HG03442 (cell line): ENCODE results near the gene PIP4K2A.
A peak's percentile ranks its signal among the peaks of the same experiment; 100 is the strongest.

Experiments
- ATAC-seq: cut with Tn5 transposase; IDR thresholded peaks from one replicate; pipeline ENCODE4 v1.9.1; 2021; ENCODE audit warnings: mild to moderate bottlenecking, moderate library complexity; ENCODE audit not compliant: unreplicated experiment

PIP4K2A gene

DNA sequence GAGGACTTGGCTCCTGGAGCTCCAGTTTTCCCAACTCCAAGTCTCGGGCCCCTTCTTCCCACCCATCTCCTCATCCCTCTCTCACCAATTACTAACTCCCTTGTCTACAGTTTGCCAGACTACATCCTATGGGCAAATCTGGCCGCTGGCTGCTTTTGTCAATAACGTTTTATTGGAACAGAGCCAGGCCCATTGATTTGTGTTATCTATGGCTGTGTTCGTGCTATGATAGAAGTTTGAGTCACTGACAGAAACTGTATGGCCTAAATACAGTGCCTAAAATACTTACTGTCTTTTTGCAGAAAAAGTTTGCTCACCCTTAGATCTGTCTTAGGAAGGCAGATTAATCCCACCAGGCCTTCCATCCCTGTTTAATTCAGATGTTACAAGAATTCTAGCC lies 71.3 kb downstream of the PIP4K2A start:
- no peak for ATAC-seq

DNA sequence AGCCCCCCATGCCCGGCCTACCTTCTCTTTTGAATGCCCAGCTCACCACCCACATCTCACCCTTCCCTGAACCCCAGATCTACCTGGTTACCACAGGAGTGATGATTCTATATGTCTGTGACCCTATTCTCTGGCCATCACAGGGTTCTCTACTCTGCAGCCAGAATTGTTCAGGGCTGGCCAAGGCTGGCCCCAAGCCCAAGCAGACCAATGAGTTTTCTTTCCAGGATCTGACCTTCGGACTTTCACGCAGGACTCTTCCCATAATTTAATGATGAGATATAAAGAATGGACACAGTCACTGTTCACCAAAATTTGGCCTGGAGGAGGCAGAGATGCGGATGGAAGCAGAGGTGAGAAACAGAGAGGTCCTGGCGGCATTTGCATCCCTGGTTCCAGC lies 72.6 kb downstream of the PIP4K2A start:
- ATAC-seq: no peak

DNA sequence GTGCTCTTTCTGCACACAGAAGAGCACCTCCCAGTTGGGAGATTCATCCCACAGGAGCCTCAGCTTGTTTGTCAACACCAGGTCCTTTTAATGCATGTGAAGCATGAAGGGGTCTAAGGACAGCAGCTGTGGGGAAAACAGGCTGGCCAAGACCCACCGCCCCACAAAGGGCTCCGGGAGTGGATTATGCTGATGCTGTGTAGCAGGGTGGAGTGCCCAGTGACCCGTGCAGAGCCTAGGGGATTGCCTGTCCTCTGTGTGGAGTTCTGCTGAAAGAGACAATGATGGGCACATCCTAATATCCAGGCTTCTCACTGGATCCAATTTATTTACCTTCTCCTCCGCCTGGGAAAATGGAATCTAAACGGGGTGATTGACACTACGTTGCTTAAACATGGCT lies 74.0 kb downstream of the PIP4K2A start:
- ATAC-seq: no peak

DNA sequence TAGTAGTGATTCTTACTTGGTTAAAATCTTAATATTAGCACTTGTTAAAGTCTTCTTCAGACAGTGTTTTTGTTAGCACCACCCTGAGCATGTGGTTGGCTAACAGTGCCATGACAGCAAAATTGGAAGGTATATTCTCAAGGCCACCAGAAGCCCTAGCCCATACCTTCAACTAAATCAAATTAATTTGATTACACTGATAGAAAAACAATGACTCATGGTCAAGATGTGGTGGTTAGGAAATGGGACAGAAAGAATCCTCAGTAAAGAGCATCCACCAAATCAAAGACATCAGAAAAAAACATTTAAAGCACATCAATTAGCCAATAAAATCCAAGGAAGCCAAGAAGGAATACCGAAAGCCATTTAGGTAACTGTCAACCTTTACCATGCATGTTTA lies 75.5 kb downstream of the PIP4K2A start:
- ATAC-seq: no peak

DNA sequence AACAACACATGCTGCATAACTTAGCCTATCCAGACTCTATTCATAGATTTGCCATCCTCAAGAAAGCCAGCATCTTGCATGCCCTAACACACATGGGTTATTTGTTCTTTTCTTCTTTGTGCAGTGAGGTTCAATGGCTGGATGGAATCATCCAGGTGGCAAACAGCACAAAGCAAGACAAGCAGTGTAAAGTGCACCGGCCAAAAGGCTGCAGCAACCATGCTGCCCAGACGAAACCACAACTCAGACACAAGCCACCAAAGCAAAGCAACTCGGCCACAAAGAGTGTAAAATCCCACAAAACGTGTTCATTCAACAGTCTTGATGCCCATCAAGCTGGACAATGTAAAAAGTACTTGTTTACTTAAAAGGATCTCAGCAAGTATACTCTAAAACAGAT lies 76.9 kb downstream of the PIP4K2A start:
- ATAC-seq: no peak

DNA sequence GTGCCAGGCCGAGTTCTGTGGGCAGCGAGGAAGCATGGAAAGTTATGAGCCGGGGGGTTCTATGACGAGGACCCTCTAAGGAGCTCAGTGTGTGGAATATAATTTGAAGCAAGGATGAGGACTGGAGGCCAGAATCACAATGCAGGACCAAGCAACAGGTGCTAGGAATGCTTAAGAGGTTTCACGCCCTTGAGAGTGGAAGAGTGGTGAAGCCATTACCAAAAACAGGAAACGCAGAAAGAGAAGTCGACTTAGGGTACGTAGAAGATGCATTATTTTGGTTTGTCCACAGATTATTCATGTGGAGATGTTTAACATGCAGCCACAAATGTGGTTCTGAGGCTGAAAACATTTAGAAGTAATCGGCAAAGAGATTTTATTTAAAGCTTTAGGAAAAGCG lies 78.7 kb downstream of the PIP4K2A start:
- no peak for ATAC-seq

DNA sequence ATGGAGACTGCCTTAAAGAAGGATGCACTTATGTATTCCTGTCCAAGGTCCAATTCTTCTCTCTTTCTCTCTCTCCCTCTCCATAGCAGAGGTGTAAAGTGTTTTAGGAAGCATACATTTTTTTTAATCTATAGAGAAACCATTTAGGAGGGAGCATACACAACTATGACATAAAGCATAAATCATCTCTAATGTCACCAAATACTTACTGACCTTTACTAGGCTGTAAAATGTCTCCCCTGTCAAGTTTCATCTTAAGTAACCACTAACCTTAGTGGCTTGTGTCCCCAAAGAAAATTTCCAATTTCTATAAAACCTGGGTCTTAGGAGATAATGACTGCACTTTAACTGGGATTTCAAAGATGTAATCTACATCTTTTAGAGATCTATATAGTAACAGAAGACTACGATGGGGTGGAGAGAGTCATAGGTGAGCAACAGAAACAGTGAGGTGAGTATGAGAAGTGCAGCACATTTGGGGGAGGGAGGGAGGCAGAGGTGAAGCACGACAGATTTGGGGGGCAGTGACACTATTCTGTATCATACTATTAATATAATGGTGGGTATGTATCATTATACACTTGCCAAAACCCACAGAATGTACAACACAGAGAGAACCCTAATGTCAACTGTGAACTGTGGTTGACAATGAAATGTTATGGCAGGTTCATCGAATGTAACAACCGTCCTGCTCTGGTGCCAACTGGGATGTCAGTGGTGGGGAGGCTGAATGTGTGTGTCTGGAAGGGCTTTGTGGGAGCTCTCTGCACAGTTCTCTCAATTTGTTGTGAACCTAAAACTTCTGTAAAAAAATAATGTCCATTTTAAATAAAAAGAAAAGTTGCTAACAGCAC lies 79.5 kb downstream of the PIP4K2A start:
- ATAC-seq: no peak

DNA sequence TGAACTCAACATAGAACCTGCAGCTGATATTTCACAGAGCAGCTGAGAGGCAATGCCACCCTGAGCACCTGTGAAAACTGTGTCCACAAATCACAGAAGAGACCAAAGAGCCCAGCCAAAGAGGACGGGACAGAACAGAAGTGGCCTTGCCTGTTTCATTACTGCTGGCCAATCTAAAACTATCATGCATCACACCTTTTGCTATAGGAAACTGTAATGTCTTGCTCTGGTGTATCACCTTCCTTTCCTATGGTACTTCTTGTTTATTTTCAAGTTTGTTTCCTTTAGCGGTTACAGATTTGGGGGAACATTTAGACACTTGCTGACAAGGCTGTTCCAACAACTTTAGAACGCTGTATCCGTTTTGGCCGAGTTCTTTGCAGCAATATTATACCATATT lies 80.3 kb downstream of the PIP4K2A start:
- ATAC-seq: no peak

DNA sequence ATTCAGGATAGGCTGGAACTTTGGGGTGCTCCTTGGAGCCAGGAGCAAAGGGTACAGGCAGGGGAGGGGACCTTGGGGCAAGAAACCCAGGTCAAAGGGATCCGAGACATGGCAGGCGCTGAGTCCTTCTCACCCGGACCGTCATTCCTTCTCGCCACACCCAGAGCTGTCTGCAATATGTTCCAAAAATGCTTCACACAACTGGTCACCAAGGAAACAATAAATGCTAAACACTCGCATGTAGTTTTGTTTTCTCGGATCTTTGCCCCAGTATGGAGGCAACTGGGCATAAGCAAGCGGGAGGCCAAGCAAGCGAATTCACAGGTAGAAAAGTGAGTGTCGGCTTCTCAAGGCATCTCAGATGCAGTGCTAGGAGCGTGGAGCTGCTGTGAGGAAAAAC lies 80.8 kb downstream of the PIP4K2A start:
- ATAC-seq: no peak

DNA sequence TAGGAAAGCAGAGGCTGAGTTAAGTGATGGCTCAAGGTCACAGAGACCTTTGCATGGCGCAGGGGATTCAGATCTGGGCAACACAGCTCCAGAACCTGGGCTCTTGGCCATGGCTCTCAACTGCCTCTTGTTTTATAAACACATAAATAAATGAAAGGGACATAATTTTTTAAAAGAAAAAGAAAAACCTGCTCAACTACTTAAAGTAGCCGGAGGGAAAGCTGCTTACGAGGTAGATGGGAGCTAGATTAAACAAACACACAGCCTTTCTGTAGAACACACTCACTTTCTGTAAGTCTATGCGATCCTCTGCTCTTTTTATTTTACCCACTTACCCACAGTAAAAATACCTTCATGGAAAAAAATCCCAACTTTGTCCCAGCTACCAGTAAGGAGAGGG lies 81.3 kb downstream of the PIP4K2A start:
- ATAC-seq: no peak

DNA sequence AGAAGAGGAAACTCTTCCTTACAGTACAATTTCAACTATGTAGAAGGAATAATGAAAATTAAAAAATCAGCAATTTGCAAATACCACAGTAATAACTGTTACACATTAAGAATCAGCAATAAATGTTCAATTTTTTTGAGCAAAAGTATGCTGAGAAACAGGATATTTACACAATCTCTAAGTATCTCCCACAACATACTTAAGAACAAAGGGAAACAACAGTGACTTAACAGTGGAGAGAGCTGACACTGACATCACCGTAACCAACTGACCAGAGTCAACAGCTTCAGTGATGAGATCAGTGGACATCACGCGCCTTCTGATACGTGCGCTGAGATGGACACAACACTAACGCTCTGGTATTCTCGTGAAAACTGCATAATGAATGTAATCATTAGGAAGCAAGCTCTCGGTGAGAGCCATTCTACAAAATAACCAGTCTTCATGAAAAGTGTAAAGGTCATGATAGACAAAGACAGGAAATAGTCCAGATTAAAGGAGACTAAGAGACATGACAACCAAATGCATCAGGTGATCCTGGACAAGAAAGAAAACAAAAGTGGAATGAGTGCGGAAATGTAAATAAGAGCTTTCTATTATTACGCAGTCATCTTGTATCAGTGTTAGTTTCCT lies 82.6 kb downstream of the PIP4K2A start:
- ATAC-seq: no peak

DNA sequence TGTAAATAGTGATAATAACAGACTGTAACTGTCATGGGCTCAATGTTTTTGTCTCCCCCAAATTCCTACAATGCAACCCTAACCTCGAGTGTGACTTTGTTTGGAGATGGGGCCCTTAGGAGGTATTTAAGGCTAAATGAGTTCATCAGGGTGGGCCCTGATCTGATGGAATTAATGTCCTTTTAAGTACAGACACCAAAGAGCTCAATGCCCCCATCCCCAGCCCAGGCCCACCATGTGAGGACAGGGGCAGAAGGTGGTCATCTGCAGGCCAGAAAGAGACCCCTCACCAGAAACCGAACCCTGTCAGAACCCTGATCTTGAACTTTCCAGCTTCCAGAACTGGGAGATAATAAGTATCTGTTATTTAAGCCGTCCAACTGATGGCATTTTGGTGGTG lies 83.2 kb downstream of the PIP4K2A start:
- ATAC-seq: no peak

DNA sequence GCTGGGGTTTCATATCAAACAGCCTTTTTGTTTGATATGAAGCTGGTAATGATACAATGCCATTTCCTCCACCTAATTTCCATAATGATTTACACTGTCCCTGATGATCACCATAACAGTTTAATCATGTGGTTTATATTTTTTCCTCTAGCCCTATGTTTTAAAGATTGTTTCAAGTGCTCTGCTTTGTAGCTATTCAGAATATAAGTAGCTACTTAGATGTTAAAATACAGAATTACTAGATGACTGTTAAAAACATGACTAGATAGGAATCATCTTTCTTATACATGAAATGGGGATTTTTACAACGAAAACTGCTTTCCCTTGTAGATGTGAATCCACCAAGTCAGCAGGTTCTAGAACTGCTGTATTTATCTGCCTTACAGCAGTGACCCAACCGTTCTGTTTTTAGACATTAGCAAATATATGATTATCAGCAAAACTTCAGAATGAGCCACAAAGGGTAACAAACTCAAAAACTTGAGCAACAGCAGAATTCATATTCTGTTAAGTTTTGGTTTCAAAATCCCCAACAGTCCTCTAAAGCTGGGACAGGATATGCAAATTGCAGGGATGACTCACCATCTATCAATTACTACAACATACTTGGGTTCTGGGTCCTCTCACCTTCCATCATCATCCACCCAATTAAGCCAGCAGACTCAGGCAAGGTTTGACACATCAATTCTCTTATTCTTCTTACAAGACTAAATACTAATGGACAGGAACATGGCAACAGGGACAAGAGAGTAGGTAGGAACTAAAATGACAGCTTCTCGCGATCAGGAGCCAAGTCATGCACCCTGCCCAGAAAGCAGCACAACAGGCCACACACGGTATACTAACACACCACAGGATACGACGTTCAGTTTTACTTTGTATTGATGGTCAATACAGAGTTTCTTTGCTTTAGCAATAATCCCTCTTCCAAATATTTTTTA lies 83.9 kb downstream of the PIP4K2A start:
- peak; percentile 76 for ATAC-seq

DNA sequence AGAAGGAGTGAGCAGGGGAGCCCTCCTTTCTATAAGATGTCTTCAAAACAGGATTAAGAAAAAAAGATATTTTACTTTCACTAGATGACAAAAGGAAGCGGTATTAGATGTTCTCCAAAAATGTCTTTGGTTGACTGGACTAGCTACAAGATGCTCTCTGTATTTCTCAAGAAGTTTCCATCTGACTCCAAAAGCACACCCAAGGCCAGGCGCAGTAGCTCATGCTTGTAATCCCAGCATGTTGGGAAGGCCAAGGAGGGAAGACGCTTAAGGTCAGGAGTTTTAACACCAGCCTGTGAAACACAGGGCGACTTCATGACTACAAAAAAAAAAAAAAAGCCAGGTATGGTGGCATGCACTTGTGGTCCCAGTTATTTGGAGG lies 84.5 kb downstream of the PIP4K2A start:
- no peak for ATAC-seq

DNA sequence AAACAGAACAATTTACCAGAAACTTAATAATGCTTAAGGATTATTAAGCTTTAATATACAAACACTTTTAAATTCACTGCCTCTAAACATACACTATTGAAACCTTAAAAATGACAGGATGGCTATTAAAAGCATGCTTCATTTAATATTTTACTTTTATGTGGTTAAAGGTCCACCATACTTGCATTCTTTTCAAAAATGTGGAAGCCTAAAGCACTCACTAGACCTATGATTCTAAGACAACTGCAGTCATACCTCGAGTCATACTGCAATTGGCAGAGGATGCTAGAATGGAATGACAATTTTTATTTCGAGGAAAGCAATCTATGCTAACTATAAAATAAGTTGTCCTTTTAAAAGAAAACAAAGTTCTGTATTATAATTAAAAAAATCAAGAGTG lies 85.3 kb downstream of the PIP4K2A start:
- no peak for ATAC-seq

DNA sequence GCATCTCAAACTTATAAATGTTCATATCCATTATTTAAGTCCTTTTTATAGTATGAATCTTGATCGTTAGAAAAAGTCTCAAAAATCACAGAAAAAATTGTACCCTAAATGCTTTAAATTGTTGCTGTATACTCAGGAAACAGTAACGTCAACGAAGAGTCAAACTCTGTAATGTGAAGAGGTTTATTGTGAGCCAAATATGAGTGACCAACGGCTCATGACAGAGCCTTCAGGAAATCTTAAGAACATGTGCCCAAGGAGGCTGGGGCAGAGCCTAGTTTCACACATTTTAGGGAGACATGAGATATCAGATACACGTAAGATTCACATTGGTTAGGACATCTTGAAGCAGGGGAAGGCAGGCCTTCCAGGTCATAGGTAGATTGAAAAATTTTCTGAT lies 86.1 kb downstream of the PIP4K2A start:
- no peak for ATAC-seq

DNA sequence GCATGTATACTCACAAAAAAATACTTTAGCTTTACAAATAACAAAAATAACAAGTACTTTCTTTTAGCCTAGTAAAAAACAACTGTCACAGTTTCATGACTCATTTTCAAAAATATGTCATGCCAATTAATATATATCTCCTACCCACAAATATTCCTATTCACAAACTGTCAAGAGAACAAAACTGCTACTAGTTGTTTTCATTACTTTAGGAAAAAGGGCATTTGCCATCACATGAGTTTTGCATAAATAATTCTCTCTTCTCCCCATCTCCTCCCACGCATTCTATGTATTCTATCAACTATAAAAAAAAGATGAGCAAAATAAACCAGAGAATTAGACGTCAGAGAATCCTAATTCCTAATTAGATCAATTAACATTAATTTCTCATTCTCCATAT lies 87.6 kb downstream of the PIP4K2A start:
- no peak for ATAC-seq

DNA sequence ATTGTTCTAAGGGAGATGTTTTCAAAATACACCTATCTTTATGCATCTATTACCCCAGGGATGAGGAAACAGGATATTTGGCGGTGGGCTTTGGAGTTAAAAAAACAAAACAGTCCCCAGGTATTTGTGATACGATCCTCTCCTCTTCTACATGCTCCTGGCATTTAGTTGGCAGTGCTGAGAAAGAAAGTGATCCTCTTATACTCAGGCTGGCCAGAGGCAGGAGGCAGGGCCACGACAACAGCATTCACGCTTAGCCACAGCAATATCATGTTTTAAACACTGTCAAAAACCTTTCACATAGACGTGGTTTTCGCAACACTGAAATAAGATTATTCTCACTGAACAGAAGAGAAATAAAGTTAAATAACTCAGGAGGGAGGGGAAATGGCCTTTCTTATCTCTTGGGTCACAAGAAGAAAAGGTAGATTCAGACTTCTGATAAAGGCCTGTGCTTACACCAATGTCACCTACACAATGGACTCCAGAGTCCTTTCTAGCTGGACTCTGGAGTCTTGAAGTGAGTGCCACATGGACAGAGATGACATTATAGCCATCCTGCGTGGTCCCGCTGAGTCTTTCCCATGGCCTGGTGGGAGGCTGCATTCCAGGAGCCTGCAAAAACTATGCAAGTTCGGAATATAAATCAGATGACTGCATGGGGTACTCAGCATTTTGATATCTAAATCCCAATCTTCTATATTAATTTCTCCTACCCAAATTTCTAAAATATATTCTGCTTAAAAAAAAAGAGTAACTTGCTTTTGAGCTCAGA lies 88.7 kb downstream of the PIP4K2A start:
- ATAC-seq: no peak

DNA sequence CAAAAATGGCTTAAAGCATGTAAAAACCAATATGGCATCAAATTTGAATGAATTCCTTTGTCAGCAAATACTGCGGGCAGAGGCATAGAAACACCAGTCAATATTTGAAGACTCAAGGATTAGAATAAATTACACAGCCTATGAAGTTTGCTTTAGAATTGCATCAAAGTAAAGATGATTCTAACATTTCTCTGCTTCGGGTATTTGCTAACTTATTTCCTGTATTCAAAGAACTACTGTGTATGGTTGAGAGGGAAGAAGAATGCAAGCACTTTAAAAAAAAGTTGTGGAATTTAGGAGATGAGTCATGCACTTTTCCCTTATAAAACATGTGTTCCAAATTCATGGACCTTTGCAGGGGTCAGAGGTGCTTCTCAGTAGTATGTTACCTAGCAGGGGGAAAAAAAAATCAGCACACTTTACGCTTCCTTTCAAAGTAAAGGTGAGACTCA lies 90.1 kb downstream of the PIP4K2A start:
- ATAC-seq: no peak

DNA sequence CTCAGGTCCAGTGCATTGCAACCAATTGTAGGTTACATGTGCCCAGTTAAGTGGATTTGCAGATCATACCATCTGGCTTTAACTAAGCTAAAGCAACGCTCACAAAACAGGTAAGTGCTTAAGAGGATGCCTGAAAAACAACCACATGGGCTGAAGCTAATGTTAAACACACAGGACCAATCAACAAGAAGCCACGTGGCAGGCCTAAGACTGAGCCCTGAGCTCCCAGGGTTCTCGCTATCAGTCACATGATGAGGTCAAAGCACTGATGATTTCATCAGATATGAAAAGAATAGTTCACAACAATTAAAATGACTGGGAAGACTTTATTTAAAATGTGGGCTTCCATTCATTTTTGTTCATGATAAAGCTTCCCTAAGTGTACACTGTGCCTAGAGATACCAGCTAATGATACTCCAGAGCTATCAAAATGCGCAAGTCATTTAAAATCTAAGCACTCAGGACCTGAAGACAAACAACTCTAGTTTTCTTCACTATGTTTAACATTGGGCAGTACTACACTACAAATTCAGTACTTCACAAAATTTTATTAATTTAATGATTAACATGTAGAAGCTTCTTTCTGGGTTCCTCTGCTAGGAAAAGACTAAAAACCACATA lies 90.6 kb downstream of the PIP4K2A start:
- ATAC-seq: no peak
